Measurements from ENCODE around the gene NFYA.

DNA sequence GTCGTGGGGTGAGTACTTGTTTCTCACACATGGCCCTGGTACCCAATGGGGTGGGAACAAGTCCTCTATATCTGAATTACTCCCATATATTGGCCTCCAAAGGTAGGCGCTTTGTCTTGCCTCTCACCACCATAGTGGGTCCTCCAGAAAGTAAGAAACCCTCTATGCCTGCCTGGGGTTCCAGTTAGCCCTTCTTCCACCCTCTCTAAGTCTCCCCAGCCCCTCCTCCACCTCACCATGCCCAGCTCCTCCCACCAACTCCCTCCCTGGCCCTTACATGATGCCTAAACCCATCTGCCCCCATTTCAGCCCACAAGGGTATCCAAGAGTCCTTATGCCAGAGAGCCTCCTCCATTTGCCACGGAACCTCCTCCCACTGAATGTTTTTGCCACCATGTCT, 29.6 kb upstream of the NFYA start:
- TF ChIP-seq, protein P1, sequence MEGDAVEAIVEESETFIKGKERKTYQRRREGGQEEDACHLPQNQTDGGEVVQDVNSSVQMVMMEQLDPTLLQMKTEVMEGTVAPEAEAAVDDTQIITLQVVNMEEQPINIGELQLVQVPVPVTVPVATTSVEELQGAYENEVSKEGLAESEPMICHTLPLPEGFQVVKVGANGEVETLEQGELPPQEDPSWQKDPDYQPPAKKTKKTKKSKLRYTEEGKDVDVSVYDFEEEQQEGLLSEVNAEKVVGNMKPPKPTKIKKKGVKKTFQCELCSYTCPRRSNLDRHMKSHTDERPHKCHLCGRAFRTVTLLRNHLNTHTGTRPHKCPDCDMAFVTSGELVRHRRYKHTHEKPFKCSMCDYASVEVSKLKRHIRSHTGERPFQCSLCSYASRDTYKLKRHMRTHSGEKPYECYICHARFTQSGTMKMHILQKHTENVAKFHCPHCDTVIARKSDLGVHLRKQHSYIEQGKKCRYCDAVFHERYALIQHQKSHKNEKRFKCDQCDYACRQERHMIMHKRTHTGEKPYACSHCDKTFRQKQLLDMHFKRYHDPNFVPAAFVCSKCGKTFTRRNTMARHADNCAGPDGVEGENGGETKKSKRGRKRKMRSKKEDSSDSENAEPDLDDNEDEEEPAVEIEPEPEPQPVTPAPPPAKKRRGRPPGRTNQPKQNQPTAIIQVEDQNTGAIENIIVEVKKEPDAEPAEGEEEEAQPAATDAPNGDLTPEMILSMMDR (conservative IDR thresholded peaks at IDR 0.05; ENCODE audit: low read depth, low read length) = no peak
- TF ChIP-seq FOS (IDR thresholded peaks at IDR 0.05; ENCODE audit: low read depth, low read length) (no peak), POLR2A (IDR thresholded peaks at IDR 0.05; ENCODE audit: low read depth, low read length) (no peak), RAD21 (IDR thresholded peaks at IDR 0.05; ENCODE audit: low read length) (no peak), MXI1 (IDR thresholded peaks at IDR 0.05; ENCODE audit: borderline replicate concordance, low read depth, low read length) (no peak), CEBPB (IDR thresholded peaks at IDR 0.05; ENCODE audit: low read depth, low read length) (no peak), MAFK (IDR thresholded peaks at IDR 0.05; ENCODE audit: low read depth, low read length) (no peak), SMC3 (IDR thresholded peaks at IDR 0.05; ENCODE audit: low read depth, low read length) (no peak), NFE2L2 (IDR thresholded peaks at IDR 0.05; ENCODE audit: low read depth, low read length) (no peak), BHLHE40 (IDR thresholded peaks at IDR 0.05; ENCODE audit: low read depth, low read length) (no peak)
- TF ChIP-seq, protein P2, sequence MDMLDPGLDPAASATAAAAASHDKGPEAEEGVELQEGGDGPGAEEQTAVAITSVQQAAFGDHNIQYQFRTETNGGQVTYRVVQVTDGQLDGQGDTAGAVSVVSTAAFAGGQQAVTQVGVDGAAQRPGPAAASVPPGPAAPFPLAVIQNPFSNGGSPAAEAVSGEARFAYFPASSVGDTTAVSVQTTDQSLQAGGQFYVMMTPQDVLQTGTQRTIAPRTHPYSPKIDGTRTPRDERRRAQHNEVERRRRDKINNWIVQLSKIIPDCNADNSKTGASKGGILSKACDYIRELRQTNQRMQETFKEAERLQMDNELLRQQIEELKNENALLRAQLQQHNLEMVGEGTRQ (IDR thresholded peaks at IDR 0.05; ENCODE audit: low read depth, low read length) = no peak
- TF ChIP-seq, protein P3, sequence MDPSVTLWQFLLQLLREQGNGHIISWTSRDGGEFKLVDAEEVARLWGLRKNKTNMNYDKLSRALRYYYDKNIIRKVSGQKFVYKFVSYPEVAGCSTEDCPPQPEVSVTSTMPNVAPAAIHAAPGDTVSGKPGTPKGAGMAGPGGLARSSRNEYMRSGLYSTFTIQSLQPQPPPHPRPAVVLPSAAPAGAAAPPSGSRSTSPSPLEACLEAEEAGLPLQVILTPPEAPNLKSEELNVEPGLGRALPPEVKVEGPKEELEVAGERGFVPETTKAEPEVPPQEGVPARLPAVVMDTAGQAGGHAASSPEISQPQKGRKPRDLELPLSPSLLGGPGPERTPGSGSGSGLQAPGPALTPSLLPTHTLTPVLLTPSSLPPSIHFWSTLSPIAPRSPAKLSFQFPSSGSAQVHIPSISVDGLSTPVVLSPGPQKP (IDR thresholded peaks at IDR 0.05; ENCODE audit: borderline replicate concordance, low read depth, low read length) = no peak

Measured in IMR-90 (cell line).